ENCODE results near the gene PCDHB4.
"Not testable (repeated sequence)": the region's sequence is repeated elsewhere in the genome, so short reads cannot be mapped to it uniquely, and the experiment has no call there.

Gene PCDHB4

DNA sequence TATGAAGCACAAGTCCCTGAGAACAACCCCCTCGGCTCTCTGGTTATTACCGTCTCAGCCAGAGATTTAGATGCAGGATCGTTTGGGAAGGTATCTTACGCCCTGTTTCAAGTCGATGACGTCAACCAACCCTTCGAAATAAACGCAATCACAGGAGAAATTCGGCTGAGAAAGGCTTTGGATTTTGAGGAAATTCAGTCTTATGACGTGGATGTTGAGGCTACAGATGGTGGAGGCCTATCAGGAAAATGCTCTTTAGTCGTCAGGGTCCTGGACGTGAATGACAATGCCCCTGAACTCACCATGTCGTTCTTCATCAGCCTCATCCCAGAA lies 29.3 kb downstream of the PCDHB4 start:
- Histone ChIP-seq H3K9me3 (ENCODE audit: insufficient read depth, low read depth, low read length) (peaks cover 30% of the 10 kb centered on the region; the same call in 1 of the 2 replicates), H3K4me3 (ENCODE audit: low read length) (no peak overlapping the region), H3K9ac (ENCODE audit: low read depth, low read length) (no peak overlapping the region), H3K4me1 (ENCODE audit: insufficient read depth, low read length) (no peaks in the 10 kb centered on the region), H3K36me3 (ENCODE audit: insufficient read depth, low read depth, low read length) (no peaks in the 10 kb centered on the region), H3K27me3 (ENCODE audit: insufficient read depth, low read length) (no peaks in the 10 kb centered on the region), H3K27ac (ENCODE audit: low read length) (no peak overlapping the region)

DNA sequence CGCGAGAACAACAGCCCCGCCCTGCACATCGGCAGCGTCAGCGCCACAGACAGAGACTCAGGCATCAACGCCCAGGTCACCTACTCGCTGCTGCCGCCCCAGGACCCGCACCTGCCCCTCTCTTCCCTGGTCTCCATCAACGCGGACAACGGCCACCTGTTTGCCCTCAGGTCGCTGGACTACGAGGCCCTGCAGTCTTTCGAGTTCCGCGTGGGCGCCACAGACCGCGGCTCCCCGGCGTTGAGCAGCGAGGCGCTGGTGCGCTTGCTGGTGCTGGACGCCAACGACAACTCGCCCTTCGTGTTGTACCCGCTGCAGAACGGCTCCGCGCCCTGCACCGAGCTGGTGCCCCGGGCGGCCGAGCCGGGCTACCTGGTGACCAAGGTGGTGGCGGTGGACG lies 30.0 kb downstream of the PCDHB4 start:
- not testable (repeated sequence) for H3K36me3 ChIP-seq (ENCODE audit: insufficient read depth, low read depth, low read length); H3K27me3 ChIP-seq (ENCODE audit: insufficient read depth, low read length); H3K9ac ChIP-seq (ENCODE audit: low read depth, low read length); H3K4me3 ChIP-seq (ENCODE audit: low read length); H3K27ac ChIP-seq (ENCODE audit: low read length); H3K4me1 ChIP-seq (ENCODE audit: insufficient read depth, low read length)
- peaks cover 31% of the 10 kb centered on the region; the same call in 1 of the 2 replicates for H3K9me3 ChIP-seq (ENCODE audit: insufficient read depth, low read depth, low read length)

DNA sequence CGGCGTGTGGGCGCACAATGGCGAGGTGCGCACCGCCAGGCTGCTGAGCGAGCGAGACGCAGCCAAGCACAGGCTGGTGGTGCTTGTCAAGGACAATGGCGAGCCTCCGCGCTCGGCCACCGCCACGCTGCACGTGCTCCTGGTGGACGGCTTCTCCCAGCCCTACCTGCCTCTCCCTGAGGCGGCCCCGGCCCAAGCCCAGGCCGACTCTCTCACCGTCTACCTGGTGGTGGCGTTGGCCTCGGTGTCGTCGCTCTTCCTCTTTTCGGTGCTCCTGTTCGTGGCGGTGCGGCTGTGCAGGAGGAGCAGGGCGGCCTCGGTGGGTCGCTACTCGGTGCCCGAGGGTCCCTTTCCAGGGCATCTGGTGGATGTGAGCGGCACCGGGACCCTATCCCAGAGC lies 30.5 kb downstream of the PCDHB4 start:
- H3K27ac ChIP-seq (ENCODE audit: low read length); H3K4me1 ChIP-seq (ENCODE audit: insufficient read depth, low read length); H3K36me3 ChIP-seq (ENCODE audit: insufficient read depth, low read depth, low read length); H3K9ac ChIP-seq (ENCODE audit: low read depth, low read length); H3K4me3 ChIP-seq (ENCODE audit: low read length); H3K27me3 ChIP-seq (ENCODE audit: insufficient read depth, low read length): not testable (repeated sequence)
- H3K9me3 ChIP-seq (ENCODE audit: insufficient read depth, low read depth, low read length): peaks cover 36% of the 10 kb centered on the region; the same call in 1 of the 2 replicates

DNA sequence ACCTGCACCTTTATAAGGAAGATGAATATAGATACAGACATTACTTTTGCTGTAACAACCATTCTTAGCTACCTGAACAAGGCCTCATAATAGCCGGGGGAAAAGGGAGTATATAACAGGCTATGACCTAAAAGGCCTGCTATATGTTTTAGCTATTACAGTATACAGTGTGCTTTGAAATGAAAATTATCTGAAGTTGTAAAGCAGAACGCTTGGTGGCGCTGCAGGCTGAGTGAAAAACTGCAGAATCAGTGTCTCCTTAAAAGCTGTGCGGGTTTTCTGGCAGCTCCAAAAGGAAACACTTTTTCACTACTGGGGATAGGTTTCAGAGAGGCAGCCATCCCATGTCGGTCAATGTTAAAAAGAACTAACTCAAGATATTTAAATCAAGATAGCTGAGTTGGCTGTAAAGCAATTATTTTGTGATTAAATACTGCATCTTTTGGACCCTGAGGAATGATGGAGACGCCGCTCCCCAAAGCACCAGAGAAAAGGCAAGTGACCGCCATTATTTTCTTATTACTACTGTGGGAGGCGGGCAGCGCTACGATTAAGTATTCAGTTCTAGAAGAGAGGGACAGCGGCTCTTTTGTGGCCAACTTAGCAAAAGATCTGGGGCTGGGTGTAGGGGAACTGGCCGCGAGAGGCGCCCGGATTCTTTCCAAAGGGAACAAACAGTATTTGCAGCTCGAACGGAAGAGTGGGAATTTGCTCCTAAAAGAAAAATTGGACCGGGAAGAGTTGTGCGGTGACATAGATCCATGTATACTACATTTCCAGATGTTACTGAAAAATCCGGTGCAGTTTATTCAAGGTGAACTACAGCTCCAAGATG lies 34.1 kb downstream of the PCDHB4 start:
- H3K4me1 ChIP-seq (ENCODE audit: insufficient read depth, low read length): no peaks in the 10 kb centered on the region
- no peak overlapping the region for H3K27ac ChIP-seq (ENCODE audit: low read length)
- no peak overlapping the region for H3K4me3 ChIP-seq (ENCODE audit: low read length)
- H3K9me3 ChIP-seq (ENCODE audit: insufficient read depth, low read depth, low read length): peaks cover 39% of the 10 kb centered on the region; the same call in 1 of the 2 replicates
- no peaks in the 10 kb centered on the region for H3K27me3 ChIP-seq (ENCODE audit: insufficient read depth, low read length)
- H3K36me3 ChIP-seq (ENCODE audit: insufficient read depth, low read depth, low read length): no peaks in the 10 kb centered on the region
- no peak overlapping the region for H3K9ac ChIP-seq (ENCODE audit: low read depth, low read length)

DNA sequence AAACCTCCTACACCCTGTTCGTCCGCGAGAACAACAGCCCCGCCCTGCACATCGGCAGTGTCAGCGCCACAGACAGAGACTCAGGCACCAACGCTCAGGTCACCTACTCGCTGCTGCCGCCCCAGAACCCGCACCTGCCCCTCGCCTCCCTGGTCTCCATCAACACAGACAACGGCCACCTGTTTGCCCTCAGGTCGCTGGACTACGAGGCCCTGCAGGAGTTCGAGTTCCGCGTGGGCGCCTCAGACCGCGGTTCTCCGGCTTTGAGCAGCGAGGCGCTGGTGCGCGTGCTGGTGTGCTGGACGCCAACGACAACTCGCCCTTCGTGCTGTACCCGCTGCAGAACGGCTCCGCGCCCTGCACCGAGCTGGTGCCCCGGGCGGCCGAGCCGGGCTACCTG lies 35.7 kb downstream of the PCDHB4 start:
- not testable (repeated sequence) for H3K27me3 ChIP-seq (ENCODE audit: insufficient read depth, low read length)

DNA sequence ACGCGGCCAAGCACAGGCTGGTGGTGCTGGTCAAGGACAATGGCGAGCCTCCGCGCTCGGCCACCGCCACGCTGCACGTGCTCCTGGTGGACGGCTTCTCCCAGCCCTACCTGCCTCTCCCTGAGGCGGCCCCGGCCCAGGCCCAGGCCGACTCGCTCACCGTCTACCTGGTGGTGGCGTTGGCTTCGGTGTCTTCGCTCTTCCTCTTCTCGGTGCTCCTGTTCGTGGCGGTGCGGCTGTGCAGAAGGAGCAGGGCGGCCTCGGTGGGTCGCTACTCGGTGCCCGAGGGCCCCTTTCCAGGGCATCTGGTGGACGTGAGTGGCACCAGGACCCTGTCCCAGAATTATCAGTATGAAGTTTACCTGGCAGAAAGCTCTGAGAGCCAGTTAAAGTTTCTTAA lies 36.3 kb downstream of the PCDHB4 start:
- H3K9ac ChIP-seq (ENCODE audit: low read depth, low read length); H3K4me1 ChIP-seq (ENCODE audit: insufficient read depth, low read length); H3K36me3 ChIP-seq (ENCODE audit: insufficient read depth, low read depth, low read length); H3K27me3 ChIP-seq (ENCODE audit: insufficient read depth, low read length); H3K4me3 ChIP-seq (ENCODE audit: low read length); H3K27ac ChIP-seq (ENCODE audit: low read length): not testable (repeated sequence)
- peaks cover 47% of the 10 kb centered on the region; the same call in 1 of the 2 replicates for H3K9me3 ChIP-seq (ENCODE audit: insufficient read depth, low read depth, low read length)

More for the DNA sequence above, 35.7 kb downstream of the PCDHB4 start:
- H3K4me1 ChIP-seq (ENCODE audit: insufficient read depth, low read length); H3K9ac ChIP-seq (ENCODE audit: low read depth, low read length); H3K4me3 ChIP-seq (ENCODE audit: low read length); H3K36me3 ChIP-seq (ENCODE audit: insufficient read depth, low read depth, low read length); H3K27ac ChIP-seq (ENCODE audit: low read length): not testable (repeated sequence)
- peaks cover 41% of the 10 kb centered on the region; the same call in 1 of the 2 replicates for H3K9me3 ChIP-seq (ENCODE audit: insufficient read depth, low read depth, low read length)

DNA sequence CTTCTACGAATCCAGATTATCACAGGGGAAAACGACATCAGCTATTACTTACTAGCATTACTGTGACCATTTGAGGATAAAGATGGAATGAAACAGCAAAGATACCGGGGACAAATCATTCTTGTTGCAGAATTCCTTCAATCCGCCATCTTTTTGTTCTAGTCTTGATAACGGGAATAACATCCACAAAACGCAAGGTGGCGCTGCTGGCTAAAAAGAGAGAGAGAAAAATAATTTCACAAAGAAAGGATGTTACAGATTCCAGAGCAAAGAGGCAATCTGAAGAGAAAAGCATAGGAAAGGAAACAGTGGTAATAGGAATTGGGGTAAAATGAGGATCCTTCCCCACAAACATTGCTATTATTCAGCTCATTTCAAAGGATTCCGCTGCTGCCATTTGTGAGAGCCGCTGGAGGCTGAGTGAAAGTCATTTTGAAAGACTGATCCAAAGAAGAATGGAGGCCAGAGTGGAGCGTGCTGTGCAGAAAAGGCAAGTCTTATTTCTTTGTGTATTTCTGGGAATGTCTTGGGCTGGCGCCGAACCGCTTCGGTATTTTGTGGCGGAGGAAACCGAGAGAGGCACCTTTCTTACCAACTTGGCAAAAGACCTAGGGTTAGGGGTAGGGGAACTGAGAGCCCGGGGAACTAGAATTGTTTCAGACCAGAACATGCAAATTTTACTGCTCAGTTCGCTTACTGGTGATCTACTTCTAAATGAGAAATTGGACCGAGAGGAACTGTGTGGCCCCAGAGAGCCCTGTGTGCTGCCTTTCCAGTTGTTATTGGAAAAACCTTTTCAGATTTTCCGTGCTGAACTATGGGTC lies 51.0 kb downstream of the PCDHB4 start, which contains the start of gene PCDHB7:
TSS of gene PCDHB7 (plus strand) at position 264 of the 824 bp plus-strand sequence. CDS start at position 456, 192 bp downstream.
- Histone ChIP-seq H3K9me3 (ENCODE audit: insufficient read depth, low read depth, low read length) (peaks cover 28% of the 10 kb centered on the region; the same call in 1 of the 2 replicates), H3K27ac (ENCODE audit: low read length) (no peak within 1 kb of the TSS), H3K36me3 (ENCODE audit: insufficient read depth, low read depth, low read length) (no peaks in the 10 kb centered on the region), H3K4me1 (ENCODE audit: insufficient read depth, low read length) (no peaks in the 10 kb centered on the region), H3K27me3 (ENCODE audit: insufficient read depth, low read length) (no peaks in the 10 kb centered on the region), H3K9ac (ENCODE audit: low read depth, low read length) (no peak within 1 kb of the TSS), H3K4me3 (ENCODE audit: low read length) (no peak within 1 kb of the TSS)

DNA sequence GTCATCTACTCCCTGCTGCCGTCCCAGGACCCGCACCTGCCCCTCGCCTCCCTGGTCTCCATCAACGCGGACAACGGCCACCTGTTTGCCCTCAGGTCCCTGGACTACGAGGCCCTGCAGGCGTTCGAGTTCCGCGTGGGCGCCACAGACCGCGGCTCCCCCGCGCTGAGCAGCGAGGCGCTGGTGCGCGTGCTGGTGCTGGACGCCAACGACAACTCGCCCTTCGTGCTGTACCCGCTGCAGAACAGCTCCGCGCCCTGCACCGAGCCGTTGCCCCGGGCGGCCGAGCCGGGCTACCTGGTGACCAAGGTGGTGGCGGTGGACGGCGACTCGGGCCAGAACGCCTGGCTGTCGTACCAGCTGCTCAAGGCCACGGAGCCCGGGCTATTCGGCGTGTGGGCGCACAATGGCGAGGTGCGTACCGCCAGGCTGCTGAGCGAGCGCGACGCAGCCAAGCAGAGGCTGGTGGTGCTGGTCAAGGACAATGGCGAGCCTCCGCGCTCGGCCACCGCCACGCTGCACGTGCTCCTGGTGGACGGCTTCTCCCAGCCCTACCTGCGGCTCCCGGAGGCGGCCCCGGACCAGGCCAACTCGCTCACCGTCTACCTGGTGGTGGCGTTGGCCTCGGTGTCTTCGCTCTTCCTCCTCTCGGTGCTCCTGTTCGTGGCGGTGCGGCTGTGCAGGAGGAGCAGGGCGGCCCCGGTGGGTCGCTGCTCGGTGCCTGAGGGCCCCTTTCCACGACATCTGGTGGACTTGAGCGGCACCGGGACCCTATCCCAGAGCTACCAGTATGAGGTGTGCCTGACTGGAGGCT lies 52.9 kb downstream of the PCDHB4 start:
- H3K9ac ChIP-seq (ENCODE audit: low read depth, low read length); H3K36me3 ChIP-seq (ENCODE audit: insufficient read depth, low read depth, low read length); H3K27me3 ChIP-seq (ENCODE audit: insufficient read depth, low read length); H3K4me3 ChIP-seq (ENCODE audit: low read length); H3K4me1 ChIP-seq (ENCODE audit: insufficient read depth, low read length); H3K27ac ChIP-seq (ENCODE audit: low read length): not testable (repeated sequence)
- peaks cover 28% of the 10 kb centered on the region; the same call in 1 of the 2 replicates for H3K9me3 ChIP-seq (ENCODE audit: insufficient read depth, low read depth, low read length)
